Thyroid gland (tissue), 4 donors: ENCODE data around the gene TAGAP.
"Not testable (repeated sequence)": the region's sequence is repeated elsewhere in the genome, so short reads cannot be mapped to it uniquely, and the experiment has no call there.

Source experiments
- POLR2A ChIP-seq, 2 donors: fragments of 450-650 bp; IDR thresholded peaks; one replicate each; pipeline ENCODE4 v1.6.1; 2017; ENCODE audit warnings: antibody characterized with exemption in 2 of 2, mild to moderate bottlenecking in 2 of 2, moderate library complexity in 1 of 2
- TF ChIP-seq, protein P1 (sequence below), 6 experiments: fragments of 200-600 bp in 3 of 6; fragments of 450-650 bp in 3 of 6; sonication (generic) in 3 of 6; IDR thresholded peaks; one replicate each; pipeline ENCODE4 v1.5.1; 2016 to 2019; ENCODE audit warnings: antibody characterized with exemption in 6 of 6, mild to moderate bottlenecking in 2 of 6, inconsistent platforms in 1 of 6, moderate library complexity in 1 of 6

- TF ChIP-seq, protein P1, sequence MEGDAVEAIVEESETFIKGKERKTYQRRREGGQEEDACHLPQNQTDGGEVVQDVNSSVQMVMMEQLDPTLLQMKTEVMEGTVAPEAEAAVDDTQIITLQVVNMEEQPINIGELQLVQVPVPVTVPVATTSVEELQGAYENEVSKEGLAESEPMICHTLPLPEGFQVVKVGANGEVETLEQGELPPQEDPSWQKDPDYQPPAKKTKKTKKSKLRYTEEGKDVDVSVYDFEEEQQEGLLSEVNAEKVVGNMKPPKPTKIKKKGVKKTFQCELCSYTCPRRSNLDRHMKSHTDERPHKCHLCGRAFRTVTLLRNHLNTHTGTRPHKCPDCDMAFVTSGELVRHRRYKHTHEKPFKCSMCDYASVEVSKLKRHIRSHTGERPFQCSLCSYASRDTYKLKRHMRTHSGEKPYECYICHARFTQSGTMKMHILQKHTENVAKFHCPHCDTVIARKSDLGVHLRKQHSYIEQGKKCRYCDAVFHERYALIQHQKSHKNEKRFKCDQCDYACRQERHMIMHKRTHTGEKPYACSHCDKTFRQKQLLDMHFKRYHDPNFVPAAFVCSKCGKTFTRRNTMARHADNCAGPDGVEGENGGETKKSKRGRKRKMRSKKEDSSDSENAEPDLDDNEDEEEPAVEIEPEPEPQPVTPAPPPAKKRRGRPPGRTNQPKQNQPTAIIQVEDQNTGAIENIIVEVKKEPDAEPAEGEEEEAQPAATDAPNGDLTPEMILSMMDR (IDR thresholded peaks at IDR 0.05): not testable (repeated sequence)
- TF ChIP-seq POLR2A (IDR thresholded peaks at IDR 0.05): not testable (repeated sequence)
Observed at GRCh38 chr6:158989711-158990110, 55.1 kb downstream of the TAGAP start.
